NCI-H2081 treated with DMSO at 0.1 percent for 48 hours (cell line): ENCODE results near the gene NUCB1.

ENCODE experiments used
- DNase-seq: peaks from one replicate; lab custom pipeline; 2025; lab: John Stamatoyannopoulos, UW

NUCB1 gene

GRCh38 chr19:48963371-48964204, 63.5 kb downstream of the NUCB1 start:
- DNase-seq = no peak

- DNase-seq = no peak
Observed at GRCh38 chr19:48964205-48965039, 64.3 kb downstream of the NUCB1 start.

GRCh38 chr19:48965040-48965805, 65.1 kb downstream of the NUCB1 start, which contains the start of gene FTL:
FTL (plus strand) TSS chr19:48965309; CDS start chr19:48965508, 199 bp downstream.
- peak; percentile 83 for DNase-seq

GRCh38 chr19:48965806-48966540, 65.9 kb downstream of the NUCB1 start:
- DNase-seq = peak; percentile 21

GRCh38 chr19:48966541-48967345, 66.6 kb downstream of the NUCB1 start:
- DNase-seq = no peak

GRCh38 chr19:48967346-48968178, 67.5 kb downstream of the NUCB1 start:
- no peak for DNase-seq

- no peak for DNase-seq
Observed at GRCh38 chr19:48968179-48968661, 68.1 kb downstream of the NUCB1 start.

GRCh38 chr19:48968813-48969218, 68.7 kb downstream of the NUCB1 start:
- DNase-seq = no peak

GRCh38 chr19:48969276-48970138, 69.4 kb downstream of the NUCB1 start:
- no peak for DNase-seq

- DNase-seq = no peak
Observed at GRCh38 chr19:48970139-48970766, 70.1 kb downstream of the NUCB1 start.

- DNase-seq = no peak
Observed at GRCh38 chr19:48970923-48971395, 70.8 kb downstream of the NUCB1 start.
